K562 (cell line): ENCODE data around the gene BPTF. TPM values are rescaled to one million over a fixed set of nuclear protein-coding genes. Genes with fewer than 3 reads are reported as not detected.

Experiments used
- ATAC-seq: fragments of 200-7000 bp; cut with Tn5 transposase; 3 replicates; pipeline ENCODE4 v1.9.1; 2020; ENCODE audit warnings: moderate library complexity
- BruUV-seq: library from RNA; stranded (reverse); fragments of 400-500 nt; replicated peaks from 2 replicates; lab custom pipeline; 2021; lab: Mats Ljungman, UMichigan
- CTCF ChIA-PET: fragments of 300-600 bp; formaldehyde crosslinking; extraction: SDS; loops from one replicate; lab custom pipeline; 2021; ENCODE audit warnings: low intra/inter-chr PET ratio; lab: Yijun Ruan, JAX
- POLR2A ChIA-PET: fragments of 300-600, 350-650 bp; sonication (Branson Sonifier 250); formaldehyde crosslinking; extraction: SDS; loops from one replicate; lab custom pipeline; 2021; ENCODE audit warnings: antibody characterized with exemption, inconsistent platforms; lab: Yijun Ruan, JAX
- DNase-seq, 4 experiments: peaks; one replicate each; pipeline versions ENCODE4 v3.0.0 to v3.0.0-alpha.2; 2011 to 2018; ENCODE audit warnings: low spot score in 3 of 4, mixed read lengths in 3 of 4; ENCODE audit errors: extremely low read depth in 1 of 4
- FAIRE-seq: peaks from 2 replicates; lab custom pipeline; 2011; peaks lifted over from hg19 to GRCh38; lab: Jason Lieb, UNC
- H2AFZ ChIP-seq: 2 replicates; pipeline ENCODE4 v1.6.0; 2011; ENCODE audit warnings: low read depth, low read length, control low read depth, inconsistent platforms
- H3K27ac ChIP-seq: fragments of 200-600 bp; 3 replicates; pipeline ENCODE4 v1.8.0; 2011; ENCODE audit warnings: low read depth, mild to moderate bottlenecking, control low read depth, inconsistent platforms, low read length, moderate library complexity, mixed read lengths; ENCODE audit errors: extremely low read depth
- H3K27me3 ChIP-seq, 2 experiments: fragments of 300-600 bp in 1 of 2; 2 replicates in 1 of 2; 3 replicates in 1 of 2; pipeline versions ENCODE4 v1.6.0 to v1.8.0; 2011; ENCODE audit warnings: inconsistent platforms in 2 of 2, low read length in 2 of 2, mild to moderate bottlenecking in 1 of 2, mixed read lengths in 1 of 2, moderate library complexity in 1 of 2; ENCODE audit not compliant: control insufficient read depth in 2 of 2, insufficient read depth in 2 of 2
- H3K36me3 ChIP-seq: fragments of 300-600 bp; 3 replicates; pipeline ENCODE4 v1.8.0; 2011; ENCODE audit warnings: mild to moderate bottlenecking, low read length, inconsistent platforms; ENCODE audit not compliant: control insufficient read depth, insufficient read depth
- H3K4me1 ChIP-seq, 2 experiments: fragments of 200-600 bp in 1 of 2; replicated peaks in 1 of 2; 2 replicates in 1 of 2; 3 replicates in 1 of 2; pipeline versions ENCODE4 v1.5.1 to v1.8.0; 2011; ENCODE audit warnings: inconsistent platforms in 2 of 2, low read length in 2 of 2, mild to moderate bottlenecking in 1 of 2, mixed read lengths in 1 of 2, moderate library complexity in 1 of 2; ENCODE audit not compliant: control insufficient read depth in 2 of 2, insufficient read depth in 2 of 2
- H3K4me2 ChIP-seq: 2 replicates; pipeline ENCODE4 v1.6.1; 2011; ENCODE audit warnings: low read length, control low read depth, inconsistent platforms, mixed read lengths; ENCODE audit not compliant: insufficient read depth
- H3K4me3 ChIP-seq: fragments of 200-600 bp; sonication (generic), shearing (Covaris generic); 2 replicates; pipeline ENCODE4 v1.5.1; 2016; ENCODE audit warnings: control low read depth, inconsistent platforms
- H3K79me2 ChIP-seq: fragments of 200-600 bp; 3 replicates; pipeline ENCODE4 v1.8.0; 2011; ENCODE audit warnings: low read length, inconsistent platforms; ENCODE audit not compliant: control insufficient read depth, insufficient read depth
- H3K9ac ChIP-seq, 2 experiments: 2 replicates each; pipeline versions ENCODE4 v1.6.0 to v1.6.1; 2011; ENCODE audit warnings: low read depth in 2 of 2, low read length in 2 of 2, control low read depth in 1 of 2, inconsistent platforms in 1 of 2, mild to moderate bottlenecking in 1 of 2, mixed read lengths in 1 of 2; ENCODE audit not compliant: insufficient read depth in 1 of 2
- H3K9me1 ChIP-seq: one replicate; pipeline ENCODE4 v1.6.0; 2011; ENCODE audit warnings: inconsistent platforms, mild to moderate bottlenecking, low read length, moderate library complexity; ENCODE audit not compliant: control insufficient read depth, insufficient read depth
- H3K9me3 ChIP-seq: replicated peaks from 2 replicates; pipeline ENCODE4 v1.5.1; 2011; ENCODE audit warnings: low read depth, low read length, inconsistent platforms; ENCODE audit not compliant: control insufficient read depth, insufficient read depth
- H4K20me1 ChIP-seq: replicated peaks from 2 replicates; pipeline ENCODE4 v1.6.1; 2011; ENCODE audit warnings: low read length, inconsistent platforms, mixed read lengths; ENCODE audit not compliant: control insufficient read depth, insufficient read depth
- CREB1 ChIP-seq, 2 experiments: sonication (generic) in 1 of 2; formaldehyde crosslinking in 1 of 2; IDR thresholded peaks; 2 replicates each; pipeline versions ENCODE4 v1.6.1 to v1.8.0; 2012 to 2022; ENCODE audit warnings: inconsistent platforms in 1 of 2, mild to moderate bottlenecking in 1 of 2, missing genetic modification reagents in 1 of 2, moderate library complexity in 1 of 2
- DACH1 ChIP-seq: fragments of 450-650 bp; IDR thresholded peaks from 2 replicates; pipeline ENCODE4 v1.6.1; 2018; ENCODE audit not compliant: partially characterized antibody
- FOXK1 ChIP-seq: sonication (generic); formaldehyde crosslinking; IDR thresholded peaks from 2 replicates; pipeline ENCODE4 v1.8.0; 2022; ENCODE audit warnings: missing genetic modification reagents, mild to moderate bottlenecking, borderline replicate concordance
- HDAC6 ChIP-seq: IDR thresholded peaks from 2 replicates; pipeline ENCODE4 v1.6.1; 2012; ENCODE audit warnings: low read depth, mild to moderate bottlenecking, control low read depth, inconsistent platforms, low read length, moderate library complexity
- ILF3 ChIP-seq: fragments of 450-650 bp; IDR thresholded peaks from 2 replicates; pipeline ENCODE4 v1.6.1; 2018; ENCODE audit warnings: antibody characterized with exemption, mild to moderate bottlenecking, moderate library complexity, borderline replicate concordance
- MYC ChIP-seq, 2 experiments: fragments of 250-450 bp in 1 of 2; sonication (Bioruptor Pico) in 1 of 2; IDR thresholded peaks; 2 replicates each; pipeline versions ENCODE4 v1.5.1 to v1.6.1; 2012 to 2021; ENCODE audit warnings: low read depth in 2 of 2, borderline replicate concordance in 1 of 2, improper control_type of control experiment in 1 of 2, low read length in 1 of 2, mild to moderate bottlenecking in 1 of 2, moderate library complexity in 1 of 2
- NR2C1 ChIP-seq, 2 experiments: fragments of 450-650 bp; IDR thresholded peaks; 2 replicates each; pipeline ENCODE4 v1.6.1; 2017; ENCODE audit warnings: mild to moderate bottlenecking in 2 of 2, antibody characterized with exemption in 1 of 2, inconsistent platforms in 1 of 2, missing compliant biosample characterization in 1 of 2, missing genetic modification characterization in 1 of 2
- RFX5 ChIP-seq: IDR thresholded peaks from 2 replicates; pipeline ENCODE4 v1.6.1; 2011; ENCODE audit warnings: low read depth, mild to moderate bottlenecking, improper control_type of control experiment, low read length
- SMC3 ChIP-seq: conservative IDR thresholded peaks from 2 replicates; pipeline ENCODE4 v1.6.1; 2011; ENCODE audit warnings: low read depth, low read length, improper control_type of control experiment; ENCODE audit not compliant: insufficient read depth
- SP2 ChIP-seq: IDR thresholded peaks from 2 replicates; pipeline ENCODE4 v1.6.1; 2011; ENCODE audit warnings: mild to moderate bottlenecking, low read depth, low read length, moderate library complexity; ENCODE audit not compliant: poor library complexity, severe bottlenecking; ENCODE audit errors: extremely low read depth
- TAF1 ChIP-seq: IDR thresholded peaks from 2 replicates; pipeline ENCODE4 v1.6.1; 2011; ENCODE audit warnings: mild to moderate bottlenecking, low read length, moderate library complexity; ENCODE audit not compliant: insufficient read depth, control insufficient read depth, severe bottlenecking; ENCODE audit errors: extremely low read depth
- TBP ChIP-seq: optimal IDR thresholded peaks from 2 replicates; pipeline ENCODE3; 2011; ENCODE audit warnings: low read depth, low read length, improper control_type of control experiment
- ZNF41 ChIP-seq: fragments of 250-450 bp; sonication (Bioruptor Pico); conservative IDR thresholded peaks from 2 replicates; pipeline ENCODE4 v1.4.0; 2020; ENCODE audit warnings: mild to moderate bottlenecking
- ZNF507 ChIP-seq: conservative IDR thresholded peaks from 2 replicates; pipeline ENCODE4 v1.6.1; 2017; ENCODE audit warnings: missing genetic modification characterization, missing compliant biosample characterization
- ZSCAN32 ChIP-seq: fragments of 450-650 bp; formaldehyde crosslinking; IDR thresholded peaks from 2 replicates; pipeline ENCODE4 v1.4.0; 2020; ENCODE audit warnings: mild to moderate bottlenecking, moderate library complexity
- WGBS: fragments of 100-300 bp; shearing (Covaris generic); methylation state at CpG from one replicate; pipeline ENCODE4 v1.1.6; 2016; ENCODE audit warnings: low coverage, mixed read lengths; ENCODE audit not compliant: insufficient coverage; ENCODE audit errors: missing lambda C conversion rate; 5-methylcytosine and 5-hydroxymethylcytosine counted together
- in situ Hi-C: fragments of 300-500 bp; cut with MboI; formaldehyde crosslinking; loops from 4 replicates; pipeline ENCODE4 v1.15.0; 2018; ENCODE audit warnings: inconsistent platforms, mixed read lengths
- intact Hi-C: fragments of 100-400 bp; cut with micrococcal nuclease; formaldehyde crosslinking; loops from 2 replicates; pipeline ENCODE4 v1.14.2; 2022
- polyA plus RNA-seq, 8 experiments: library from polyadenylated mRNA; depleted of rRNA in 4 of 8; stranded (reverse) in 5 of 8; unstranded in 3 of 8; fragments of >200 nt; fragmentation: Nextera tagmentation in 2 of 8; fragmentation: Illumina TruSeq in 1 of 8; extraction: Ambion mirVana in 2 of 8; extraction: Trizol in 1 of 8; gene quantifications; 2 replicates each; pipeline versions ENCODE4 v1.2.1 to v1.2.3, GENCODE V29; 2011 to 2014; ENCODE audit warnings: inconsistent platforms in 1 of 8, missing spikeins in 1 of 8
- total RNA-seq, 7 experiments: library from RNA; depleted of rRNA in 6 of 7; stranded (reverse); fragments of >200 nt in 6 of 7; fragmentation: Illumina TruSeq in 2 of 7; extraction: Trizol in 2 of 7; gene quantifications; 2 replicates each; pipeline versions ENCODE4 v1.2.1 to v1.2.3, GENCODE V29; 2011 to 2021; ENCODE audit warnings: low replicate concordance in 1 of 7
- TF ChIP-seq, protein P1 (sequence below): fragments of 450-650 bp; IDR thresholded peaks from 2 replicates; pipeline ENCODE4 v1.6.1; 2016
- TF ChIP-seq, protein P2 (sequence below): fragments of 250-450 bp; sonication (Bioruptor Pico); IDR thresholded peaks from 2 replicates; pipeline ENCODE4 v1.5.1; 2021; ENCODE audit warnings: mild to moderate bottlenecking

Gene BPTF
- total and polyA plus RNA-seq, 9 of the 15 experiments (the other 6 are each of a cell fraction or from before 2014, with no cell fraction given), result 12.5 to 52.1 (median 26.9) TPM

DNA sequence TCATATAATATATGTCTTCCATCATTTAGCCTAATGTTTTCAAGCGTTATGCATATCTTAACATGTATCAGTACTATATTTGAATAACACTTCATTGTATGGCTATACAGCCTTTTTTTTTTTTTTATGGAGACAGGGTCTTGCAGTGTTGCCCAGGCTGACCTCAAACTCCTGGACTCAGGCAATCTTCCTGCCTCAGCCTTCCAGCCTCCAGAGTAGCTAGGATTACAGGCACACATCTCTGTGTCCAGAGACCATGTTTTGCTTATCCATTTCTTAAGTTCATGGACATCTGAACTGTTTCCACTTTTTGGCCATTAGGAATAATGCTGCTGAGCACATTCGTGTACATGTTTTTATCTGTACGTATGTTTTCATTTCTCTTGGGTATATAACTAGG is 7.8 kb downstream of the BPTF start (continued):
- TF ChIP-seq RFX5, result no peak
- TF ChIP-seq TBP, result no peak

DNA sequence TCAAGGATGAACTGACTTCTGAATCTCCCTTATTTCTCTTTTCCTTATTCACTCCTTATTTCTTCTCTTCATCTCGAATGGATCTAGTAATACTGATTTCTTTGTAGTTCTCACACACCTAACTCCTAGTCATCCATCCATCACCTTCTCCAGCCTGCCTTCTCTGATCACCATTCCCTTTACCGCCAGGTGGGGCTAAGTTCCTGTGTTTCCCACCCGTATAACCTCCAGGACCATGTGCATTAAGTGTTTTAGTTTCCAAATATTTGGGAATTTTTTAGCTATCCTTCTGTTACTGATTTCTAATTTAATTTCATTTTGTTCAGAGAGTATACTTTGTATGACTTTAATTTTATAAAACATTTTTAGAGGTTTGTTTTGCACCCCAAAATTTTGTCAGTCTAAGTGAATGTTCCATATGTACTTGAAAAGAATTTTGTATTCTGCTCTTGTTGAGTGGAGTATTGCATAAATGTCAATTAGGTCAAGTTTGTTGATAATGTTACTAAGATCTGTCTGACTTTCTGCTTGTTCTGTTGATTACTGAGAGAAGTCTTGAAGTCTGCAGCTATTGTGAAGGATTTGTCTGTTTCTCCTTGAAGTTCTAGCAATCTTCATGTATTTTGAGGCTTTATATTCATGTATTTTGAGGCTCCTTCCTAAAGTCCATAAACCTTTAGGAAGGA is 8.8 kb downstream of the BPTF start:
- peak; percentile 21 to 66 (median 32) for DNase-seq
- no peak overlapping the region for H3K9ac ChIP-seq
- no peak overlapping the region for H3K4me2 ChIP-seq
- no peaks in the 10 kb centered on the region for H3K27me3 ChIP-seq
- WGBS, result 17% methylated on average over 3 of the region's 3 CpGs
- H3K27ac ChIP-seq, result no peak overlapping the region
- H3K79me2 ChIP-seq, result peaks cover 94% of the 10 kb centered on the region
- no peak overlapping the region for H3K4me3 ChIP-seq
- H4K20me1 ChIP-seq, result peaks cover 7% of the 10 kb centered on the region
- intact Hi-C loops (loop anchor here (5.0 to 10.0 kb wide), 2 partner anchors 138 to 181 kb away; no protein-coding TSS in a partner anchor), in situ Hi-C loops (no loop called here)
- peaks cover 1% of the 10 kb centered on the region; the same call in 1 of the 3 replicates for H3K36me3 ChIP-seq
- no peak overlapping the region for H2AFZ ChIP-seq
- no peaks in the 10 kb centered on the region for H3K9me3 ChIP-seq
- H3K4me1 ChIP-seq, result peaks cover 0 to 11% of the 10 kb centered on the region in 2 experiments; a peak in 2 of 5 replicates
- BruUV-seq, result no TSS peak
- ChIA-PET POLR2A (interaction anchor here (0.6 to 1.0 kb wide), 2 partner anchors 10 to 399 kb away, joined by 3 read pairs; no protein-coding TSS in a partner anchor), CTCF (interaction anchor here (0.9 to 1.3 kb wide), 2 partner anchors 29 to 628 kb away, joined by 3 read pairs; no protein-coding TSS in a partner anchor)
- peak; percentile 61 for FAIRE-seq
- ATAC-seq, result peak; percentile 82
- no peaks in the 10 kb centered on the region for H3K9me1 ChIP-seq
- TF ChIP-seq ZSCAN32 (no peak), SP2 (no peak), ZNF41 (CRISPR knock-in tag) (no peak), MYC (IDR thresholded peaks at IDR 0.05; ENCODE audit: low read depth, low read length) (0 out of 2 replicates have a peak, but pooled peaks have one; percentile 45), MYC (CRISPR knock-in tag; IDR thresholded peaks at IDR 0.05; ENCODE audit: borderline replicate concordance, low read depth) (no peak), NR2C1 (IDR thresholded peaks at IDR 0.05) (no peak), NR2C1 (tag; IDR thresholded peaks at IDR 0.05) (no peak), HDAC6 (no peak), DACH1 (no peak), ILF3 (no peak), CREB1 (IDR thresholded peaks at IDR 0.05) (no peak), CREB1 (CRISPR knock-in tag; IDR thresholded peaks at IDR 0.05) (no peak), ZNF507 (tag) (no peak), FOXK1 (CRISPR knock-in tag) (no peak), SMC3 (0 out of 2 replicates have a peak, but pooled peaks have one; percentile 37), TAF1 (no peak)
- TF ChIP-seq, protein P1, sequence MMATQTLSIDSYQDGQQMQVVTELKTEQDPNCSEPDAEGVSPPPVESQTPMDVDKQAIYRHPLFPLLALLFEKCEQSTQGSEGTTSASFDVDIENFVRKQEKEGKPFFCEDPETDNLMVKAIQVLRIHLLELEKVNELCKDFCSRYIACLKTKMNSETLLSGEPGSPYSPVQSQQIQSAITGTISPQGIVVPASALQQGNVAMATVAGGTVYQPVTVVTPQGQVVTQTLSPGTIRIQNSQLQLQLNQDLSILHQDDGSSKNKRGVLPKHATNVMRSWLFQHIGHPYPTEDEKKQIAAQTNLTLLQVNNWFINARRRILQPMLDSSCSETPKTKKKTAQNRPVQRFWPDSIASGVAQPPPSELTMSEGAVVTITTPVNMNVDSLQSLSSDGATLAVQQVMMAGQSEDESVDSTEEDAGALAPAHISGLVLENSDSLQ, result no peak
- TF ChIP-seq, protein P2, sequence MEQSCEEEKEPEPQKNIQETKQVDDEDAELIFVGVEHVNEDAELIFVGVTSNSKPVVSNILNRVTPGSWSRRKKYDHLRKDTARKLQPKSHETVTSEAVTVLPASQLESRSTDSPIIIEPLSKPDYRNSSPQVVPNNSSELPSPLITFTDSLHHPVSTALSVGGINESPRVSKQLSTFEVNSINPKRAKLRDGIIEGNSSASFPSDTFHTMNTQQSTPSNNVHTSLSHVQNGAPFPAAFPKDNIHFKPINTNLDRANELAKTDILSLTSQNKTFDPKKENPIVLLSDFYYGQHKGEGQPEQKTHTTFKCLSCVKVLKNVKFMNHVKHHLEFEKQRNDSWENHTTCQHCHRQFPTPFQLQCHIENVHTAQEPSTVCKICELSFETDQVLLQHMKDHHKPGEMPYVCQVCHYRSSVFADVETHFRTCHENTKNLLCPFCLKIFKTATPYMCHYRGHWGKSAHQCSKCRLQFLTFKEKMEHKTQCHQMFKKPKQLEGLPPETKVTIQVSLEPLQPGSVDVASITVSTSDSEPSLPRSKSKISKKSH (CRISPR knock-in tag), result no peak
